Activated T-cell treated with anti-CD3 and anti-CD28 coated beads, Interleukin-2, amount 50 U/mL, for 4 hours (primary cell): Measurements from ENCODE around the gene LTBP1. TPM values are rescaled to one million over a fixed set of nuclear protein-coding genes. Genes with fewer than 3 reads are reported as not detected.
A peak's percentile ranks its signal among the peaks of the same experiment; 100 is the strongest.

Experiments used
- ATAC-seq, 2 donors: fragments of 200-7000 bp; cut with Tn5 transposase; one replicate each; pipeline ENCODE4 v1.10.0; 2021
- DNase-seq: peaks from one replicate; pipeline ENCODE4 v3.0.0-alpha.2; 2020
- H3K27me3 Mint-ChIP-seq: one replicate; pipeline ENCODE4 v1.8.0; 2021; ENCODE audit warnings: low read depth, mixed read lengths
- H3K36me3 Mint-ChIP-seq: one replicate; pipeline ENCODE4 v1.8.0; 2022; ENCODE audit warnings: mixed read lengths; ENCODE audit not compliant: insufficient read depth
- H3K4me1 Mint-ChIP-seq: one replicate; pipeline ENCODE4 v1.8.0; 2021; ENCODE audit warnings: low read depth, mixed read lengths
- H3K4me3 Mint-ChIP-seq: one replicate; pipeline ENCODE4 v1.8.0; 2021; ENCODE audit warnings: mild to moderate bottlenecking, moderate library complexity, mixed read lengths
- H3K9me3 Mint-ChIP-seq: one replicate; pipeline ENCODE4 v1.8.0; 2021; ENCODE audit warnings: mixed read lengths
- total RNA-seq, 3 donors: library from RNA; stranded (reverse); gene quantifications; one replicate each; pipeline ENCODE4 v1.2.1, GENCODE V29; 2021

The LTBP1 gene
- total RNA-seq, 3 donors from 2014 or later = 0.21 to 0.33 (median 0.22) TPM

GRCh38 chr2:33391529-33392255, 444.9 kb downstream of the LTBP1 start:
- Mint-ChIP-seq H3K9me3 (no peaks in the 10 kb centered on the region), H3K4me1 (no peaks in the 10 kb centered on the region), H3K36me3 (no peaks in the 10 kb centered on the region), H3K4me3 (no peak overlapping the region), H3K27me3 (no peaks in the 10 kb centered on the region)
- DNase-seq (no peak), ATAC-seq (no peak)

DNA sequence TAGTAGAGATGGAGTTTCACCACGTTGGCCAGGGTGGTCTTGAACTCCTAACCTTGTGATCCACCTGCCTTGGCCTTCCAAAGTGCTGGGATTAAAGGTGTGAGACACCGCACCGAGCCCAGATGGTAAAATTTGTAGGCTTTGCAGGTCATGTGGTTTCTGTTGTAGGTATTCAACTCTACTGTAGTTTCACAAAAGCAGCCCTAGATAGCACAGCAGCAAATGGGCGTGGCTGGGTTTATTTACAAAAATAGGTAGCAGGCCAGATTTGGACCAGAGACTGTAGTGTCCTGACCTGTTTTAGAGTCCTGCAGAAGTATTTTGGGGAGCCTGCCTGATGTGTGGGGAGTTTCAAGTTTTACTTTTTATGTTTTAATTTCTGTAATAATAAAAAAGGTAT, 445.6 kb downstream of the LTBP1 start:
- ATAC-seq (no peak), DNase-seq (no peak)

GRCh38 chr2:33395034-33395433, 448.3 kb downstream of the LTBP1 start:
- Mint-ChIP-seq H3K9me3 (no peaks in the 10 kb centered on the region), H3K4me1 (no peaks in the 10 kb centered on the region), H3K4me3 (no peak overlapping the region), H3K27me3 (no peaks in the 10 kb centered on the region), H3K36me3 (no peaks in the 10 kb centered on the region)
- no peak for DNase-seq
- no peak for ATAC-seq

More for the DNA sequence above, 445.6 kb downstream of the LTBP1 start:
- Mint-ChIP-seq H3K27me3 (no peaks in the 10 kb centered on the region), H3K4me1 (no peaks in the 10 kb centered on the region), H3K4me3 (no peak overlapping the region), H3K36me3 (no peaks in the 10 kb centered on the region), H3K9me3 (no peaks in the 10 kb centered on the region)

GRCh38 chr2:33395655-33396249, 449.0 kb downstream of the LTBP1 start:
- Mint-ChIP-seq H3K9me3 (no peaks in the 10 kb centered on the region), H3K27me3 (no peaks in the 10 kb centered on the region), H3K36me3 (no peaks in the 10 kb centered on the region), H3K4me3 (no peak overlapping the region), H3K4me1 (no peaks in the 10 kb centered on the region)
- ATAC-seq = no peak
- DNase-seq = peak; percentile 10

GRCh38 chr2:33404321-33404720, 457.6 kb downstream of the LTBP1 start:
- Mint-ChIP-seq H3K4me3 (no peak overlapping the region), H3K4me1 (no peaks in the 10 kb centered on the region), H3K27me3 (peaks cover 1% of the 10 kb centered on the region), H3K36me3 (no peaks in the 10 kb centered on the region), H3K9me3 (peaks cover 9% of the 10 kb centered on the region)
- ATAC-seq (no peak), DNase-seq (no peak)

GRCh38 chr2:33406622-33407021, 459.9 kb downstream of the LTBP1 start:
- Mint-ChIP-seq H3K27me3 (peaks cover 1% of the 10 kb centered on the region), H3K9me3 (peaks cover 9% of the 10 kb centered on the region), H3K4me3 (no peak overlapping the region), H3K4me1 (no peaks in the 10 kb centered on the region), H3K36me3 (no peaks in the 10 kb centered on the region)
- ATAC-seq (no peak), DNase-seq (no peak)

GRCh38 chr2:33408109-33408508, 461.4 kb downstream of the LTBP1 start:
- no peaks in the 10 kb centered on the region for H3K4me1 Mint-ChIP-seq
- no peaks in the 10 kb centered on the region for H3K27me3 Mint-ChIP-seq

GRCh38 chr2:33409417-33409955, 462.7 kb downstream of the LTBP1 start:
- ATAC-seq (no peak), DNase-seq (no peak)
- no peaks in the 10 kb centered on the region for H3K36me3 Mint-ChIP-seq
- H3K4me1 Mint-ChIP-seq = no peaks in the 10 kb centered on the region
- peaks cover 2% of the 10 kb centered on the region for H3K27me3 Mint-ChIP-seq
- H3K9me3 Mint-ChIP-seq = peaks cover 9% of the 10 kb centered on the region
- no peak overlapping the region for H3K4me3 Mint-ChIP-seq

More at GRCh38 chr2:33408109-33408508, 461.4 kb downstream of the LTBP1 start:
- Mint-ChIP-seq H3K36me3 (no peaks in the 10 kb centered on the region), H3K4me3 (no peak overlapping the region), H3K9me3 (peaks cover 9% of the 10 kb centered on the region)
- ATAC-seq (no peak), DNase-seq (no peak)

DNA sequence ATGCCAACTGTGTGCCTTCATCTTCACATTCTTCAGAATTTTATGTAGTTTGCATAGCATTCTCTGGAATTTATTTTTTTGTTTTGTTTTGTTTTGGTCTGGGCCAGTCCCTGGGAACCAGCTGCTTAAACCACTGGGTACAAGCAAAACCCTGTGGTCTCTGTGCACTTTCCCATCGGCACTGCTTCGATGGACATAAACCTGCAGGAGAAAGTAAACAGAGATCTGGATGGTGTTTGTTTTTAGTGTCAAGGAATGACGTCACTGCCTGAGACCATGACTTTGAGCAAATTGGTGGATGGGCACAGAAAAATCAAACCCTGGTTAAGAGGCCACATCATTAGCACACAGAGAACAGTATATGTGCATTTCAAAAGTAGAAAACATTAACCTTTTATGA, 465.0 kb downstream of the LTBP1 start:
- H3K36me3 Mint-ChIP-seq = no peaks in the 10 kb centered on the region
- H3K9me3 Mint-ChIP-seq = peaks cover 9% of the 10 kb centered on the region
- no peak for ATAC-seq
- no peak overlapping the region for H3K4me3 Mint-ChIP-seq
- H3K4me1 Mint-ChIP-seq = no peaks in the 10 kb centered on the region
- peaks cover 3% of the 10 kb centered on the region for H3K27me3 Mint-ChIP-seq
- DNase-seq = no peak

DNA sequence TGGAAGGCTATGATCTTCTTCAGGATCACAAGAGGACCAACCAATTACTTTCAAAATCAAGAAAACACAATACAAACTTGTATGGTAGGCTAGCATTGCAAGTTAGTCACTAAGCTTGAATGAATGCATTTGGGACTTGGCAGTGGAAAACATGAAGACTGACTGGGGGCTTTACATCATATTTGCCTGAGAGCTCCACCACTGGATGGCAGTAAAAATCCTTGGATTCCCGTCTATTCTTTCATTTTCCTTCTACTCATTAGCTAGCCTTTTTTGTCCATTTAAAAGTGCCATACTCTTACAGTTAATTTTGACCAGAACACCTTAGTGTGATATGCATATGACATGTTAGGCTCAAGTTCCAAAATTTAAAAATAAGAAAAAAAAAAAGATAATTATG, 466.2 kb downstream of the LTBP1 start:
- DNase-seq (no peak), ATAC-seq (no peak)
- H3K4me3 Mint-ChIP-seq = no peak overlapping the region
- peaks cover 3% of the 10 kb centered on the region for H3K27me3 Mint-ChIP-seq
- H3K9me3 Mint-ChIP-seq = peaks cover 8% of the 10 kb centered on the region
- H3K4me1 Mint-ChIP-seq = no peaks in the 10 kb centered on the region
- H3K36me3 Mint-ChIP-seq = no peaks in the 10 kb centered on the region

- Mint-ChIP-seq H3K9me3 (no peaks in the 10 kb centered on the region), H3K4me1 (no peaks in the 10 kb centered on the region), H3K36me3 (no peaks in the 10 kb centered on the region), H3K27me3 (peaks cover 7% of the 10 kb centered on the region), H3K4me3 (no peak overlapping the region)
- no peak for ATAC-seq
- no peak for DNase-seq
Measured at GRCh38 chr2:33419581-33420200, 472.9 kb downstream of the LTBP1 start.

DNA sequence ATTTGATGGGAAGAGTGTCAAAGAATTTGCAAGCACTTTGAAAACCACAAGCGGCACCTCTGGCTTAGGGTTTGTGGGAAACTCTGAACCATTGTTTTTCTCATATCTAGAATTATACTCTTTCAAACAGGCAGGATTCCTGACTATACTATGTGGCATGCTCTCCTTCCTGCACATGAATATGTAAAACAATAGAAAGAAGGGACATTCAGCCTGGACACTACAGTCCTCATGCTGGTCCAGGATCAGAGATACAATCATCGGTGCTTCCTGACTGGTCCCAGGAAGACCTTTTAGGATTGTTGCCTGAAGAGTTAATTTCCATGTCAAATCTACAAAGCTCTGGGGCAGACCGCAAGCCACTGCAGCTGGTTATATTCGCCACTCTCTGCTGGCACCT, 474.0 kb downstream of the LTBP1 start:
- Mint-ChIP-seq H3K9me3 (no peaks in the 10 kb centered on the region), H3K4me3 (no peak overlapping the region), H3K36me3 (no peaks in the 10 kb centered on the region), H3K27me3 (peaks cover 7% of the 10 kb centered on the region), H3K4me1 (no peaks in the 10 kb centered on the region)
- no peak for ATAC-seq
- no peak for DNase-seq

DNA sequence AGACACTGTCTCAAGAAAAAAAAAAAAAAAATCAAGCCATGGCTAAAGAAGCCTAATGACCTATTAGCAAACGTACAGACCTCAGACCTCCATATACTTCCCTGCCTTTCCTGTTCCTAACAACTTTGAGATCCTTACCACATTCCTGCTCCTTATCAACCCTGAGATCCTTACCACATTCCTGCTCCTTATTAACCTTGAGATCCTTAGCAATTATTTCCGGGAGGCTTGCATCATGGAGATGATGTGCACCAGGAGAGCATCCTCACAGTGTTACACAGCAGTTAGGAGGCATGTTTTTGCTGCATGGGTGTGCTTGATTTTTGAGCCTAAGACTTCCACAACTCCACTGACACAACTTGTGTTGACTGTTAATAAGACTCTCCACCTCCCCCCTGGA, 475.1 kb downstream of the LTBP1 start:
- ATAC-seq = no peak
- DNase-seq = no peak
- Mint-ChIP-seq H3K36me3 (no peaks in the 10 kb centered on the region), H3K27me3 (peaks cover 7% of the 10 kb centered on the region), H3K4me3 (no peak overlapping the region), H3K4me1 (no peaks in the 10 kb centered on the region), H3K9me3 (no peaks in the 10 kb centered on the region)

GRCh38 chr2:33425161-33425560, 478.4 kb downstream of the LTBP1 start:
- H3K9me3 Mint-ChIP-seq = no peaks in the 10 kb centered on the region
- H3K4me1 Mint-ChIP-seq = no peaks in the 10 kb centered on the region
- H3K4me3 Mint-ChIP-seq = no peak overlapping the region
- H3K36me3 Mint-ChIP-seq = no peaks in the 10 kb centered on the region
- no peak for DNase-seq
- H3K27me3 Mint-ChIP-seq = peaks cover 3% of the 10 kb centered on the region
- ATAC-seq = no peak

DNA sequence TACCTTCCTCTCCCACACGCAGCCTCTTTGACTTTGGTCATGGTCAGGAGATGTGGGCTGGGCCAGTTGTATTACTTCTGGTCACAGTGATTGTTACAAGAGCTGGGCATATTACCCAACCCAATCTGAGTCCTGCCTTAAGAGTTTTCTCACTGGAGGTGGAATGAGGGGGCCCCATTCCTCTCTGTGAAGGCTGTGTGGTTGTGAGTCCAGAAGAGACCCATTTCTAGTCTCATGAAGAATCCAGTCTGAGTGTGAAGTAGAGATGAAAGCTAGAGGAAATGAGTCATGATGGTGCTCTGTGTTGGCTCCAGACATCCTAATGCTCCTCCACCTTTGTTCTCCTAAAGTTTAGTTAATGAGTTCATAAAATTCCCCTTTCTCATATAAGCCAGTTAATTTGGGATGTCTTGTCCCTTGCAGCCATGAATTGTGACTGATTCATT, 478.9 kb downstream of the LTBP1 start:
- no peak overlapping the region for H3K4me3 Mint-ChIP-seq
- DNase-seq = no peak

More for the DNA sequence above, 478.9 kb downstream of the LTBP1 start:
- Mint-ChIP-seq H3K9me3 (no peaks in the 10 kb centered on the region), H3K36me3 (no peaks in the 10 kb centered on the region), H3K4me1 (no peaks in the 10 kb centered on the region), H3K27me3 (peaks cover 3% of the 10 kb centered on the region)
- no peak for ATAC-seq
